Fibroblast of lung (primary cell): ENCODE measurements around the gene ZNF134.

ENCODE experiments used
- EZH2 ChIP-seq: IDR thresholded peaks from 2 replicates; pipeline ENCODE4 v1.5.1; 2012; ENCODE audit warnings: low read length, control low read depth, mild to moderate bottlenecking; ENCODE audit errors: missing control alignments
- TF ChIP-seq, protein P1 (sequence below), 2 donors: IDR thresholded peaks in 1 of 2; conservative IDR thresholded peaks in 1 of 2; 1 replicate in 1 of 2; 2 replicates in 1 of 2; pipeline ENCODE4 v1.5.1; 2011 to 2012; ENCODE audit warnings: low read length in 2 of 2, control low read depth in 1 of 2, inconsistent platforms in 1 of 2, low read depth in 1 of 2, mild to moderate bottlenecking in 1 of 2

DNA sequence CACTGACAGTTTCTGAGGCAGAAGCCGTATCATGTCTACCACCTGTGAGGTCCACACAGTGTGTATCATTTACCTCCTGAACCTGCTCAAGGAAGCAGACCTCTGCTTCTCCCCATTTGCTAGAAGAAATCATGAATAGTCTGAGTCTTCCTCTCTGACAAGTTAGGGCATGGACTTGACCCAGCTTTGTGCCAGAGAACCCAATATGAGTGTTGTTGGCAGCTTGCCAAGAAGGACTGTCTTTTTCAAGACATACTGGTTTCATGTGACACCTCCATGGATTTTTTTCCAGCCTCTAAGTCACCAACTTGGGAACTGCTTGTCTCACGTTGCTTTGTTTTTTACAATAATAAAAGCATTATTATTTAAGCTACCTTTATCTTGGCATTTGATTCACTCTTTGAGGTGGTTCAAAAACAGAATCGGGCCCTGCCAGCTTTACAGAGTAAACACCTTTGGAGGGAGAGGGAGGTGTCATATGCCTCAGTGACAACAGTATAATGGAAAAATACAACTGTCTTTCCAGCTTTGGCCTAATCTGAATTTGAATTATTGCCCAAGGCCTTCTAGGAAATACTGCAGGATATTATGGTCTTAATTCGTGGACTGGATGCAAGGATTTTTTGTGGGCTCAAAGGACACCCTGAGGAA, 28.5 kb downstream of the ZNF134 start:
- TF ChIP-seq, protein P1, sequence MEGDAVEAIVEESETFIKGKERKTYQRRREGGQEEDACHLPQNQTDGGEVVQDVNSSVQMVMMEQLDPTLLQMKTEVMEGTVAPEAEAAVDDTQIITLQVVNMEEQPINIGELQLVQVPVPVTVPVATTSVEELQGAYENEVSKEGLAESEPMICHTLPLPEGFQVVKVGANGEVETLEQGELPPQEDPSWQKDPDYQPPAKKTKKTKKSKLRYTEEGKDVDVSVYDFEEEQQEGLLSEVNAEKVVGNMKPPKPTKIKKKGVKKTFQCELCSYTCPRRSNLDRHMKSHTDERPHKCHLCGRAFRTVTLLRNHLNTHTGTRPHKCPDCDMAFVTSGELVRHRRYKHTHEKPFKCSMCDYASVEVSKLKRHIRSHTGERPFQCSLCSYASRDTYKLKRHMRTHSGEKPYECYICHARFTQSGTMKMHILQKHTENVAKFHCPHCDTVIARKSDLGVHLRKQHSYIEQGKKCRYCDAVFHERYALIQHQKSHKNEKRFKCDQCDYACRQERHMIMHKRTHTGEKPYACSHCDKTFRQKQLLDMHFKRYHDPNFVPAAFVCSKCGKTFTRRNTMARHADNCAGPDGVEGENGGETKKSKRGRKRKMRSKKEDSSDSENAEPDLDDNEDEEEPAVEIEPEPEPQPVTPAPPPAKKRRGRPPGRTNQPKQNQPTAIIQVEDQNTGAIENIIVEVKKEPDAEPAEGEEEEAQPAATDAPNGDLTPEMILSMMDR (conservative IDR thresholded peaks at IDR 0.05 in 1 of 2, IDR thresholded peaks at IDR 0.05 in 1 of 2; ENCODE audit: low read depth in 1 of 2, low read length in 2 of 2) = no peak
- TF ChIP-seq EZH2 = no peak
